ENCODE data around the gene RPS6KA2.

RPS6KA2 gene

GRCh38 chr6:166438211-166438861 is 188.7 kb downstream of the RPS6KA2 start:
- DNase-seq: peak in 2 of 3 donors; percentile 8

GRCh38 chr6:166437661-166438060 is 189.4 kb downstream of the RPS6KA2 start:
- DNase-seq: no peak

- DNase-seq: no peak
These were observed 190.6 kb downstream of the RPS6KA2 start for GRCh38 chr6:166436195-166437139.

- peak; percentile 39 to 58 (median 49) for DNase-seq
These were observed 191.5 kb downstream of the RPS6KA2 start for GRCh38 chr6:166435574-166435973.

- no peak for DNase-seq
These were observed 192.7 kb downstream of the RPS6KA2 start for GRCh38 chr6:166434336-166434735.

GRCh38 chr6:166433096-166433495 is 194.0 kb downstream of the RPS6KA2 start:
- DNase-seq: no peak

GRCh38 chr6:166430269-166430668 is 196.8 kb downstream of the RPS6KA2 start:
- DNase-seq: no peak

- DNase-seq: no peak
These were observed 202.6 kb downstream of the RPS6KA2 start for GRCh38 chr6:166424431-166424830.

GRCh38 chr6:166423781-166424180 is 203.3 kb downstream of the RPS6KA2 start:
- no peak for DNase-seq

GRCh38 chr6:166423051-166423745 is 203.9 kb downstream of the RPS6KA2 start:
- DNase-seq: no peak

- DNase-seq: no peak
These were observed 204.7 kb downstream of the RPS6KA2 start for GRCh38 chr6:166422201-166422940.

- peak; percentile 17 to 42 (median 26) for DNase-seq
These were observed 206.7 kb downstream of the RPS6KA2 start for GRCh38 chr6:166420351-166420750.

- DNase-seq: no peak
These were observed 207.3 kb downstream of the RPS6KA2 start for GRCh38 chr6:166419717-166420116.

- no peak for DNase-seq
These were observed 207.8 kb downstream of the RPS6KA2 start for GRCh38 chr6:166419286-166419685.

- no peak for DNase-seq
These were observed 208.3 kb downstream of the RPS6KA2 start for GRCh38 chr6:166418691-166419143.

GRCh38 chr6:166417285-166417691 is 209.8 kb downstream of the RPS6KA2 start:
- no peak for DNase-seq

- DNase-seq: no peak
These were observed 211.2 kb downstream of the RPS6KA2 start for GRCh38 chr6:166415833-166416347.

- no peak for DNase-seq
These were observed 211.7 kb downstream of the RPS6KA2 start for GRCh38 chr6:166415306-166415705.

- DNase-seq: no peak
These were observed 213.5 kb downstream of the RPS6KA2 start for GRCh38 chr6:166413491-166413951.

- DNase-seq: no peak
These were observed 214.1 kb downstream of the RPS6KA2 start for GRCh38 chr6:166412911-166413384.

- no peak for DNase-seq
These were observed 214.7 kb downstream of the RPS6KA2 start for GRCh38 chr6:166412156-166412910.
